Adrenal gland (tissue), 12 donors: Measurements from ENCODE around the gene CDK2AP2. TPM values are rescaled to one million over a fixed set of nuclear protein-coding genes. Genes with fewer than 3 reads are reported as not detected.
A peak's percentile ranks its signal among the peaks of the same experiment; 100 is the strongest.

ENCODE experiments used
- DNase-seq, 7 donors: peaks; one replicate each; pipeline ENCODE4 v3.0.0-alpha.2; 2019 to 2020
- H3K27ac ChIP-seq, 5 donors: fragments of 200-600 bp; sonication (generic) in 4 of 5; 1 replicate in 3 of 5; 2 replicates in 2 of 5; pipeline versions ENCODE4 v1.5.1 to v1.8.0; 2016 to 2020; ENCODE audit warnings: mild to moderate bottlenecking in 1 of 5
- H3K27me3 ChIP-seq: fragments of 200-600 bp; 2 replicates; pipeline ENCODE4 v1.8.0; 2021
- H3K36me3 ChIP-seq, 2 donors: fragments of 200-600 bp; replicated peaks in 1 of 2; 1 replicate in 1 of 2; 2 replicates in 1 of 2; pipeline versions ENCODE4 v1.5.1 to v1.8.0; 2018 to 2022
- H3K4me1 ChIP-seq, 2 donors: fragments of 200-600 bp; replicated peaks in 1 of 2; 1 replicate in 1 of 2; 2 replicates in 1 of 2; pipeline versions ENCODE4 v1.5.1 to v1.8.0; 2018 to 2021
- H3K4me3 ChIP-seq, 4 donors: fragments of 200-600 bp; sonication (generic) in 3 of 4; one replicate each; pipeline ENCODE4 v1.5.1; 2016 to 2018
- H3K9me3 ChIP-seq, 3 donors: fragments of 200-600 bp; sonication (generic) in 1 of 3; replicated peaks in 1 of 3; 1 replicate in 2 of 3; 2 replicates in 1 of 3; pipeline versions ENCODE4 v1.5.1 to v1.8.0; 2016 to 2021
- CTCF ChIP-seq, 6 experiments: fragments of 450-650 bp in 4 of 6; fragments of 200-600 bp in 2 of 6; sonication (generic) in 1 of 6; IDR thresholded peaks; 1 replicate in 5 of 6; 2 replicates in 1 of 6; pipeline versions ENCODE4 v1.5.1 to v1.8.0; 2016 to 2021; ENCODE audit warnings: antibody characterized with exemption in 6 of 6, mild to moderate bottlenecking in 2 of 6, moderate library complexity in 1 of 6
- POLR2A ChIP-seq, 2 donors: fragments of 450-650 bp; IDR thresholded peaks; one replicate each; pipeline ENCODE4 v1.6.1; 2017; ENCODE audit warnings: antibody characterized with exemption in 2 of 2, mild to moderate bottlenecking in 2 of 2, moderate library complexity in 1 of 2
- WGBS, 4 donors: extraction: QIAGEN DNeasy Blood & Tissue Kit in 2 of 4; methylation state at CpG; one replicate each; pipeline versions ENCODE4 v1.1.5 to v1.1.7; 2013 to 2017; 5-methylcytosine and 5-hydroxymethylcytosine counted together
- intact Hi-C, 2 donors: fragments of 100-400 bp; cut with DNase I; formaldehyde crosslinking; loops; one replicate each; pipeline versions ENCODE4 v1.14.1 to v1.15.0; 2022 to 2023
- microRNA-seq, 3 donors: library from miRNA; unstranded; fragments of <30 nt; microRNA quantifications; one replicate each; pipeline ENCODE4, GENCODE V29; 2017 to 2020
- polyA plus RNA-seq, 3 donors: library from polyadenylated mRNA; stranded (reverse); fragments of 200-250 nt in 2 of 3; fragments of 350-450 nt in 1 of 3; fragmentation: Illumina TruSeq in 1 of 3; extraction: RNeasy Lipid Tissue Mini Kit (QIAGEN cat#74804) in 1 of 3; gene quantifications; one replicate each; pipeline ENCODE4 v1.2.3, GENCODE V29; 2013 to 2014
- small RNA-seq, 2 donors: library from RNA; depleted of rRNA; stranded (forward); fragments of <200 nt; gene quantifications; one replicate each; pipeline ENCODE3, GENCODE V24; 2016
- total RNA-seq, 9 donors: library from RNA; depleted of rRNA in 4 of 9; stranded (reverse); fragments of >200 nt in 4 of 9; fragments of 120-200 nt in 1 of 9; fragmentation: NEBNext Ultra II Directional in 1 of 9; extraction: Animal tissue kit (Norgen Biotek cat#: 25700) in 1 of 9; gene quantifications; one replicate each; pipeline versions ENCODE4 v1.1.0 to v1.2.4, GENCODE V29; 2013 to 2023
- donor health status: healthy with polysubstance abuse.
- donor health status: Bipolar disorder and iron deficiency.
- donor health status: DM: yes; HTN: yes; CAD: no.
- donor health status: DM: no; HTN: no; CAD: no.
- donor health status: DM: no; HTN: no; CAD: no.
- donor health status: DM: yes; HTN: yes; CAD: no.

CDK2AP2 gene
- total and polyA plus RNA-seq, 12 donors: 34.0 to 218 (median 58.8) TPM

GRCh38 chr11:67458266-67458665 is 49.7 kb downstream of the CDK2AP2 start:
- no peak overlapping the region for H3K27ac ChIP-seq
- TF ChIP-seq POLR2A (IDR thresholded peaks at IDR 0.05) (no peak), CTCF (IDR thresholded peaks at IDR 0.05) (no peak)
- intact Hi-C loops: no loop called here
- no peak overlapping the region for H3K4me3 ChIP-seq
- no peaks in the 10 kb centered on the region for H3K9me3 ChIP-seq
- DNase-seq: no peak
- no peaks in the 10 kb centered on the region for H3K27me3 ChIP-seq
- H3K4me1 ChIP-seq: peaks cover under 1% of the 10 kb centered on the region in 2 donors
- no peaks in the 10 kb centered on the region for H3K36me3 ChIP-seq
- WGBS, 4 donors: 84 to 91% (median 86%) methylated on average over 14 to 19 of the region's 19 CpGs

DNA sequence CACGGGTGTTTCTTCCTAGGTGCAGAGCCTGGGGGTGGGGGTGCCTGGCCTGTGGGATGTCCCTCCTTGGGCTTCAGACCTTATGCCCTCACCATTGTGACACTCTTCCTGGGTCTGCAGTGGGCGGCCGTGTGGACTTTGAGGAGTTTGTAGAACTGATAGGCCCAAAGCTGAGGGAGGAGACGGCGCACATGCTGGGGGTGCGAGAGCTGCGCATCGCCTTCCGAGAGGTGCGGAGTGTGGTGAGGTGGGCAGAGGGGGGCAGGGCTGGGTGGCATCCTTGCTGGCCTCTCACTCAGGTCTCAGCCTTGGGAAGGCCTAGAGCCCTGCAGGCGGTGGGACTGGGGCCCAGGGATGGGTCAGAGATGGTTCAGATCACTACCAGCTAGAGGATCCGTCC is 50.5 kb downstream of the CDK2AP2 start:
- TF ChIP-seq CTCF (IDR thresholded peaks at IDR 0.05) (no peak), POLR2A (IDR thresholded peaks at IDR 0.05) (no peak)
- H3K4me1 ChIP-seq: no peaks in the 10 kb centered on the region
- DNase-seq: peak in 1 of 7 donors; percentile 15
- H3K9me3 ChIP-seq: no peaks in the 10 kb centered on the region
- H3K27me3 ChIP-seq: no peaks in the 10 kb centered on the region
- no peak overlapping the region for H3K27ac ChIP-seq
- H3K4me3 ChIP-seq: no peak overlapping the region
- H3K36me3 ChIP-seq: no peaks in the 10 kb centered on the region
- 89 to 96% (median 91%) methylated on average over 12 of the region's 12 CpGs for WGBS, 4 donors
- intact Hi-C loops: no loop called here

Small RNA genes lying within 50 kb of the gene (microRNA-seq; reads per million reads assigned to microRNA genes)
- 0 to 0.85 (median 0.76) reads per million in 3 donors for gene MIR6752

Small RNA genes lying within 50 kb of the gene (small RNA-seq; reads per million reads assigned to genes)
- 0 reads per million in 2 donors for gene MIR6752

Other genes starting within 250 kb of the CDK2AP2 start
- 10 to 100 TPM; 32.2 to 73.7 (median 59.0) TPM for gene GRK2, start 241.7 kb downstream of the CDK2AP2 start, total RNA-seq
- 100 to 1,000 TPM in 1 of 3 donors, 10 to 100 TPM in 2; 26.4 to 159 (median 71.3) TPM for gene GRK2, start 241.7 kb downstream of the CDK2AP2 start, polyA plus RNA-seq
- gene ANKRD13D, start 218.9 kb downstream of the CDK2AP2 start, total RNA-seq: 10 to 100 TPM in 8 of 9 donors, 1 to 10 TPM in 1; 9.2 to 52.9 (median 38.6) TPM
- gene ANKRD13D, start 218.9 kb downstream of the CDK2AP2 start, polyA plus RNA-seq: 100 to 1,000 TPM in 1 of 3 donors, 10 to 100 TPM in 1, 1 to 10 TPM in 1; 8.7 to 205 (median 99.8) TPM
- gene SSH3, start 204.6 kb downstream of the CDK2AP2 start, total RNA-seq: 10 to 100 TPM in 8 of 9 donors, 1 to 10 TPM in 1; 5.7 to 31.2 (median 25.0) TPM
- gene SSH3, start 204.6 kb downstream of the CDK2AP2 start, polyA plus RNA-seq: 10 to 100 TPM in 2 of 3 donors, 1 to 10 TPM in 1; 4.2 to 35.2 (median 21.8) TPM
- gene POLD4, start 154.6 kb downstream of the CDK2AP2 start, total RNA-seq: 100 to 1,000 TPM in 4 of 9 donors, 10 to 100 TPM in 5; 60.5 to 166 (median 89.8) TPM
- 100 to 1,000 TPM in 2 of 3 donors, 10 to 100 TPM in 1; 13.0 to 130 (median 110) TPM for gene POLD4, start 154.6 kb downstream of the CDK2AP2 start, polyA plus RNA-seq
- gene CLCF1, start 134.6 kb downstream of the CDK2AP2 start, total RNA-seq: 10 to 100 TPM in 1 of 9 donors, 1 to 10 TPM in 5, under 1 TPM in 3; 0.17 to 11.7 (median 2.9) TPM
- gene CLCF1, start 134.6 kb downstream of the CDK2AP2 start, polyA plus RNA-seq: 10 to 100 TPM in 1 of 3 donors, 1 to 10 TPM in 2; 2.8 to 16.1 (median 5.6) TPM
- 10 to 100 TPM in 7 of 9 donors, 1 to 10 TPM in 2; 7.6 to 29.0 (median 13.1) TPM for gene RAD9A, start 116.2 kb downstream of the CDK2AP2 start, total RNA-seq
- gene RAD9A, start 116.2 kb downstream of the CDK2AP2 start, polyA plus RNA-seq: 10 to 100 TPM in 2 of 3 donors, 1 to 10 TPM in 1; 5.4 to 57.7 (median 36.2) TPM
- 100 to 1,000 TPM; 126 to 289 (median 168) TPM for gene PPP1CA, start 106.3 kb downstream of the CDK2AP2 start, total RNA-seq
- 100 to 1,000 TPM; 105 to 140 (median 116) TPM for gene PPP1CA, start 106.3 kb downstream of the CDK2AP2 start, polyA plus RNA-seq
- gene TBC1D10C, start 104.1 kb downstream of the CDK2AP2 start, total RNA-seq: 1 to 10 TPM in 6 of 9 donors, under 1 TPM in 2, not detected in 1; 0.28 to 9.1 (median 3.6) TPM
- 10 to 100 TPM in 1 of 3 donors, 1 to 10 TPM in 1, under 1 TPM in 1; 0.35 to 16.5 (median 4.6) TPM for gene TBC1D10C, start 104.1 kb downstream of the CDK2AP2 start, polyA plus RNA-seq
- under 1 TPM in 8 of 9 donors, not detected in 1; 0.10 to 0.80 (median 0.30) TPM for gene CARNS1, start 92.5 kb downstream of the CDK2AP2 start, total RNA-seq
- gene CARNS1, start 92.5 kb downstream of the CDK2AP2 start, polyA plus RNA-seq: under 1 TPM; 0.37 to 0.56 (median 0.51) TPM
- gene RPS6KB2, start 79.7 kb downstream of the CDK2AP2 start, total RNA-seq: 10 to 100 TPM; 37.4 to 96.6 (median 47.0) TPM
- 100 to 1,000 TPM in 1 of 3 donors, 10 to 100 TPM in 2; 36.6 to 111 (median 78.6) TPM for gene RPS6KB2, start 79.7 kb downstream of the CDK2AP2 start, polyA plus RNA-seq
- 1 to 10 TPM; 1.2 to 7.5 (median 3.9) TPM for gene PTPRCAP, start 70.5 kb downstream of the CDK2AP2 start, total RNA-seq
- 10 to 100 TPM in 1 of 3 donors, 1 to 10 TPM in 1, under 1 TPM in 1; 0.57 to 13.4 (median 8.0) TPM for gene PTPRCAP, start 70.5 kb downstream of the CDK2AP2 start, polyA plus RNA-seq
- 100 to 1,000 TPM in 5 of 9 donors, 10 to 100 TPM in 4; 65.1 to 142 (median 102) TPM for gene CORO1B, start 64.7 kb downstream of the CDK2AP2 start, total RNA-seq
- gene CORO1B, start 64.7 kb downstream of the CDK2AP2 start, polyA plus RNA-seq: 100 to 1,000 TPM in 2 of 3 donors, 10 to 100 TPM in 1; 28.9 to 159 (median 141) TPM
- gene GPR152, start 55.4 kb downstream of the CDK2AP2 start, total RNA-seq: under 1 TPM in 1 of 9 donors, not detected in 8; 0.18 TPM
- not detected for gene GPR152, start 55.4 kb downstream of the CDK2AP2 start, polyA plus RNA-seq
- gene CABP4, start 52.8 kb downstream of the CDK2AP2 start, total RNA-seq: 1 to 10 TPM in 5 of 9 donors, under 1 TPM in 3, not detected in 1; 0.28 to 3.8 (median 1.5) TPM
- 1 to 10 TPM in 2 of 3 donors, under 1 TPM in 1; 0.31 to 2.1 (median 1.1) TPM for gene CABP4, start 52.8 kb downstream of the CDK2AP2 start, polyA plus RNA-seq
- 100 to 1,000 TPM in 3 of 9 donors, 10 to 100 TPM in 6; 32.3 to 257 (median 96.8) TPM for gene TMEM134, start 38.9 kb downstream of the CDK2AP2 start, total RNA-seq
- gene TMEM134, start 38.9 kb downstream of the CDK2AP2 start, polyA plus RNA-seq: 100 to 1,000 TPM in 2 of 3 donors, 10 to 100 TPM in 1; 15.5 to 103 (median 102) TPM
- gene AIP, start 25.1 kb downstream of the CDK2AP2 start, total RNA-seq: 100 to 1,000 TPM in 2 of 9 donors, 10 to 100 TPM in 7; 62.0 to 114 (median 74.1) TPM
- gene AIP, start 25.1 kb downstream of the CDK2AP2 start, polyA plus RNA-seq: 100 to 1,000 TPM in 2 of 3 donors, 10 to 100 TPM in 1; 35.3 to 152 (median 119) TPM
- gene PITPNM1, start 2.8 kb downstream of the CDK2AP2 start, total RNA-seq: 100 to 1,000 TPM in 1 of 9 donors, 10 to 100 TPM in 8; 16.4 to 146 (median 45.1) TPM
- 10 to 100 TPM; 42.6 to 70.9 (median 62.1) TPM for gene PITPNM1, start 2.8 kb downstream of the CDK2AP2 start, polyA plus RNA-seq
- not detected for gene CABP2, start 15.3 kb upstream of the CDK2AP2 start, total RNA-seq
- not detected for gene CABP2, start 15.3 kb upstream of the CDK2AP2 start, polyA plus RNA-seq
- 1,000 to 10,000 TPM in 1 of 9 donors, 100 to 1,000 TPM in 8; 332 to 1,325 (median 444) TPM for gene GSTP1, start 75.7 kb upstream of the CDK2AP2 start, total RNA-seq
- gene GSTP1, start 75.7 kb upstream of the CDK2AP2 start, polyA plus RNA-seq: 100 to 1,000 TPM; 267 to 762 (median 466) TPM
- 100 to 1,000 TPM; 176 to 439 (median 297) TPM for gene NDUFV1, start 98.8 kb upstream of the CDK2AP2 start, total RNA-seq
- gene NDUFV1, start 98.8 kb upstream of the CDK2AP2 start, polyA plus RNA-seq: 100 to 1,000 TPM in 2 of 3 donors, 10 to 100 TPM in 1; 84.2 to 231 (median 227) TPM
- 10 to 100 TPM in 2 of 9 donors, 1 to 10 TPM in 7; 2.4 to 40.6 (median 7.2) TPM for gene NUDT8, start 121.8 kb upstream of the CDK2AP2 start, total RNA-seq
- 10 to 100 TPM in 1 of 3 donors, 1 to 10 TPM in 2; 1.9 to 14.0 (median 8.0) TPM for gene NUDT8, start 121.8 kb upstream of the CDK2AP2 start, polyA plus RNA-seq
- not detected for gene TBX10, start 131.6 kb upstream of the CDK2AP2 start, total RNA-seq
- not detected for gene TBX10, start 131.6 kb upstream of the CDK2AP2 start, polyA plus RNA-seq
- gene ACY3, start 142.6 kb upstream of the CDK2AP2 start, total RNA-seq: under 1 TPM in 1 of 9 donors, not detected in 8; 0.06 TPM
- under 1 TPM in 1 of 3 donors, not detected in 2; 0.32 TPM for gene ACY3, start 142.6 kb upstream of the CDK2AP2 start, polyA plus RNA-seq
- gene ALDH3B2, start 166.5 kb upstream of the CDK2AP2 start, total RNA-seq: not detected
- under 1 TPM in 1 of 3 donors, not detected in 2; 0.10 TPM for gene ALDH3B2, start 166.5 kb upstream of the CDK2AP2 start, polyA plus RNA-seq